Loucy (cell line): ENCODE data around the gene LLGL2.

ENCODE experiments used
- H2AFZ ChIP-seq: fragments of 200-600 bp; sonication (generic); 2 replicates; pipeline ENCODE4 v1.6.0; 2016; ENCODE audit warnings: antibody characterized with exemption, mild to moderate bottlenecking, low read length, moderate library complexity
- H3F3A ChIP-seq: fragments of 200-600 bp; 2 replicates; pipeline ENCODE4 v1.6.0; 2016; ENCODE audit warnings: antibody characterized with exemption, low read depth, mild to moderate bottlenecking
- H3K27me3 ChIP-seq: fragments of 200-600 bp; sonication (generic); 2 replicates; pipeline ENCODE4 v1.6.1; 2014; ENCODE audit warnings: low read length, mild to moderate bottlenecking; ENCODE audit not compliant: insufficient read depth, poor library complexity, severe bottlenecking
- H3K36me3 ChIP-seq: fragments of 200-600 bp; sonication (generic); 2 replicates; pipeline ENCODE4 v1.6.1; 2016; ENCODE audit warnings: low read length; ENCODE audit not compliant: insufficient read depth
- H3K4me1 ChIP-seq: fragments of 200-600 bp; sonication (generic); 2 replicates; pipeline ENCODE4 v1.5.1; 2014; ENCODE audit warnings: low read length, mild to moderate bottlenecking; ENCODE audit not compliant: insufficient read depth, poor library complexity, severe bottlenecking
- H3K4me2 ChIP-seq: fragments of 200-600 bp; sonication (generic); 2 replicates; pipeline ENCODE4 v1.6.0; 2014; ENCODE audit warnings: antibody characterized with exemption, low read length, low read depth, mild to moderate bottlenecking; ENCODE audit not compliant: poor library complexity, severe bottlenecking
- H3K4me3 ChIP-seq: fragments of 200-600 bp; sonication (generic); 2 replicates; pipeline ENCODE4 v1.5.1; 2014; ENCODE audit warnings: low read length, mild to moderate bottlenecking, mixed read lengths; ENCODE audit not compliant: poor library complexity, severe bottlenecking
- H3K79me2 ChIP-seq: fragments of 200-600 bp; sonication (generic); 2 replicates; pipeline ENCODE4 v1.6.1; 2014; ENCODE audit warnings: low read length; ENCODE audit not compliant: insufficient read depth
- H3K9ac ChIP-seq: fragments of 200-600 bp; sonication (generic); 2 replicates; pipeline ENCODE4 v1.6.0; 2014; ENCODE audit warnings: mild to moderate bottlenecking, low read depth, low read length, moderate library complexity; ENCODE audit not compliant: poor library complexity, severe bottlenecking
- H3K9me2 ChIP-seq: fragments of 200-600 bp; sonication (generic); replicated peaks from 2 replicates; pipeline ENCODE4 v1.6.1; 2016; ENCODE audit warnings: low read depth, low read length, mixed read lengths
- H3K9me3 ChIP-seq: fragments of 200-600 bp; sonication (generic); 2 replicates; pipeline ENCODE4 v1.6.1; 2014; ENCODE audit warnings: mild to moderate bottlenecking, antibody characterized with exemption, low read length, low read depth; ENCODE audit not compliant: insufficient read depth
- H4K20me1 ChIP-seq: fragments of 200-600 bp; sonication (generic); 2 replicates; pipeline ENCODE4 v1.6.0; 2014; ENCODE audit warnings: antibody characterized with exemption, low read length, mild to moderate bottlenecking; ENCODE audit not compliant: insufficient read depth, poor library complexity, severe bottlenecking
- EZH2phosphoT487 ChIP-seq: fragments of 200-600 bp; IDR thresholded peaks from 2 replicates; pipeline ENCODE4 v1.6.1; 2018; ENCODE audit warnings: antibody characterized with exemption, mild to moderate bottlenecking, moderate library complexity, borderline replicate concordance
- TF ChIP-seq, protein P1 (sequence below): fragments of 200-600 bp; sonication (generic); conservative IDR thresholded peaks from 2 replicates; pipeline ENCODE4 v1.5.1; 2014; ENCODE audit warnings: mild to moderate bottlenecking, antibody characterized with exemption, low read length

Gene LLGL2

DNA sequence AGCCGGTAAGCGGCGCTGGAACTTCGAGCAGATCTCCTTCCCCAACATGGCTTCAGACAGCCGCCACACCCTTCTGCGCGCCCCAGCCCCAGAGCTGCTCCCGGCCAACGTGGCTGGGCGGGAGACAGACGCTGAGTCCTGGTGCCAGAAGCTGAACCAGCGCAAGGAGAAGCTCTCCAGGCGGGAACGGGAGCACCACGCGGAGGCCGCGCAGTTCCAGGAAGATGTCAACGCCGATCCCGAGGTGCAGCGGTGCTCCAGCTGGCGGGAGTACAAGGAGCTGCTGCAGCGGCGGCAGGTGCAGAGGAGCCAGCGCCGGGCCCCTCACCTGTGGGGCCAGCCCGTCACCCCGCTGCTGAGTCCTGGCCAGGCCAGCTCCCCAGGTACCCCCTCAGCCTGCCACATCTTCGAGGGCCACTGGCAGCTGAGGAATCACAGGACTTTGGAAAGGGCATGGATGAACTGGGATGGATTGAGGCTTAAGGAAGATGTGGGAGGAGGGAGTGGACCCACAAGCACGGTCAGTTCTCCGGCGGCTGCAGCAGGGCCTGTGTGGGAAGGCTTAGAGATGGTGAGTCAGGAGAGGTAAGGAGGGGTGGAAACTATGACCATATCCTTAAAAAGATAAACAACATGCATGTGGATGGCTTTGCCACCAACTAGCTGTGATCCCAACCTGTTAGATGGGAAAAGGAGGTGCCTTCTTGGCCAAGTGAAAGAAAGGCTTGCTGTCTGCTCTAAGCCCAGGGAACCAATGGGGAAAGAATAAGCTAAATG lies 3.4 kb upstream of the LLGL2 start:
- H3K4me2 ChIP-seq: no peak overlapping the region
- no peaks in the 10 kb centered on the region for H3K36me3 ChIP-seq
- no peak overlapping the region for H2AFZ ChIP-seq
- H3K9ac ChIP-seq: no peak overlapping the region
- H3K27me3 ChIP-seq: no peaks in the 10 kb centered on the region
- H3K79me2 ChIP-seq: peaks cover 6% of the 10 kb centered on the region; the same call in 1 of the 2 replicates
- no peak overlapping the region for H3K4me3 ChIP-seq
- peaks cover 19% of the 10 kb centered on the region for H3K4me1 ChIP-seq
- no peaks in the 10 kb centered on the region for H3K9me3 ChIP-seq
- no peak for TF ChIP-seq EZH2phosphoT487
- TF ChIP-seq, protein P1, sequence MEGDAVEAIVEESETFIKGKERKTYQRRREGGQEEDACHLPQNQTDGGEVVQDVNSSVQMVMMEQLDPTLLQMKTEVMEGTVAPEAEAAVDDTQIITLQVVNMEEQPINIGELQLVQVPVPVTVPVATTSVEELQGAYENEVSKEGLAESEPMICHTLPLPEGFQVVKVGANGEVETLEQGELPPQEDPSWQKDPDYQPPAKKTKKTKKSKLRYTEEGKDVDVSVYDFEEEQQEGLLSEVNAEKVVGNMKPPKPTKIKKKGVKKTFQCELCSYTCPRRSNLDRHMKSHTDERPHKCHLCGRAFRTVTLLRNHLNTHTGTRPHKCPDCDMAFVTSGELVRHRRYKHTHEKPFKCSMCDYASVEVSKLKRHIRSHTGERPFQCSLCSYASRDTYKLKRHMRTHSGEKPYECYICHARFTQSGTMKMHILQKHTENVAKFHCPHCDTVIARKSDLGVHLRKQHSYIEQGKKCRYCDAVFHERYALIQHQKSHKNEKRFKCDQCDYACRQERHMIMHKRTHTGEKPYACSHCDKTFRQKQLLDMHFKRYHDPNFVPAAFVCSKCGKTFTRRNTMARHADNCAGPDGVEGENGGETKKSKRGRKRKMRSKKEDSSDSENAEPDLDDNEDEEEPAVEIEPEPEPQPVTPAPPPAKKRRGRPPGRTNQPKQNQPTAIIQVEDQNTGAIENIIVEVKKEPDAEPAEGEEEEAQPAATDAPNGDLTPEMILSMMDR: no peak
- H3F3A ChIP-seq: 0 out of 2 replicates have a peak, but pooled peaks cover 3% of the 10 kb centered on the region
- H3K9me2 ChIP-seq: no peaks in the 10 kb centered on the region
- peaks cover 10% of the 10 kb centered on the region for H4K20me1 ChIP-seq

DNA sequence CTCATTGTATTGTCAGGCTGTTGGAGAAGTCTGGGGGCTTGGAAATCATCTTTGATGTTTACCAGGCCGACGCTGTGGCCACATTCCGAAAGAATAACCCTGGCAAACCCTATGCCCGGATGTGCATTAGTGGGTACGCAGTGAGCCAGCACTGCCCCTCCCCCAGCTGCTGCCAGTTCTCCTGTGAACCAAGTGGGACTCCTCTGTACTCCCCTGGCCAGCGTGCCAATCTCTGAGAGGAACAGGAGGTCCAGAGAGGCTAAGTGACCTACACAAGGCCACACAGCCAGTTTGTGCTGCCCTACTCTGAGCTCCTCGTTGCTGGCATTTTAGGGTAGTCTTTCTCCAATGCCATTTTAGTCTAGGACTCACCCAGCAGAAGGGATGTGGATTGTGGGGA lies 1.9 kb upstream of the LLGL2 start:
- no peak overlapping the region for H3K4me2 ChIP-seq
- no peak overlapping the region for H3K4me3 ChIP-seq
- no peaks in the 10 kb centered on the region for H3K36me3 ChIP-seq
- H3K9me3 ChIP-seq: no peaks in the 10 kb centered on the region
- H3F3A ChIP-seq: 0 out of 2 replicates have a peak, but pooled peaks cover 3% of the 10 kb centered on the region
- H3K9ac ChIP-seq: no peak overlapping the region
- no peaks in the 10 kb centered on the region for H3K9me2 ChIP-seq
- peaks cover 4% of the 10 kb centered on the region for H3K4me1 ChIP-seq
- H4K20me1 ChIP-seq: no peaks in the 10 kb centered on the region
- no peak for TF ChIP-seq EZH2phosphoT487
- TF ChIP-seq, protein P1: no peak
- H2AFZ ChIP-seq: no peak overlapping the region
- H3K79me2 ChIP-seq: no peaks in the 10 kb centered on the region
- no peaks in the 10 kb centered on the region for H3K27me3 ChIP-seq

DNA sequence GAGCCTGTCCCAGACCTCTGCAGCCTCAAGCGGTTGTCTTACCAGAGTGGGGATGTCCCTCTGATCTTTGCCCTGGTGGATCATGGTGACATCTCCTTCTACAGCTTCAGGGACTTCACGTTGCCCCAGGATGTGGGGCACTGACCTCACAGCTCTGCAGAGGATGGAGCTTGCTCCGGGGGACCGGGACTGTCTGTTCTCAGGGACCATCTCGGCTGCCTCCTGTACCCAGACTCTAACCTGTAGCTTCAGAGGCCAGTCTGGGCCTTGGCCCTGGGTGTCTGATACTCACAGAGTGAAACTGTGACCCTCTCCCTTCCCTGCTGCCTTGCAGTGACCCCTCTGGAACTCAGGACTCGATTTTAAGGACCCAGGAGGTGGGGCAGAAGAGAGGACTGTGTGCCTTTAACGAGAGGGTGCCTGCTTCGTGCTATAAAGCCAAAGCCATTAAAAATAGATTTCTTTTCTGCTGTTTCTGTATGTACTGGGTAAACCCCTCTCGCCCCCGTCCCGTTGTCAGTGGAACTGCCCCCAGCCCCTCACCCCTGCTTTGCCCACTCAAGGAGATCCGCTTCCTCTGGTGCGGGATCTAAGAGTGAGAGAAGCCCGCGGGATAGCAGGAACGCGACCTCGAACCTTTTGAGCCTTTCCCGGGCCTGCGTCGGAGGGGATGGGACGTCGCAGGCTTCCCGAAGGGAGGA lies 1.1 kb upstream of the LLGL2 start:
- Histone ChIP-seq H3K79me2 (no peaks in the 10 kb centered on the region), H3K9ac (no peak overlapping the region), H4K20me1 (no peaks in the 10 kb centered on the region), H3K9me2 (no peaks in the 10 kb centered on the region), H3K27me3 (no peaks in the 10 kb centered on the region), H2AFZ (no peak overlapping the region), H3K4me1 (no peaks in the 10 kb centered on the region), H3K9me3 (no peaks in the 10 kb centered on the region), H3K4me3 (no peak overlapping the region), H3K36me3 (no peaks in the 10 kb centered on the region), H3F3A (0 out of 2 replicates have a peak, but pooled peaks cover 3% of the 10 kb centered on the region), H3K4me2 (no peak overlapping the region)
- TF ChIP-seq EZH2phosphoT487: no peak
- TF ChIP-seq, protein P1: no peak
